ENCODE data around the gene DPT.

DPT gene

DNA sequence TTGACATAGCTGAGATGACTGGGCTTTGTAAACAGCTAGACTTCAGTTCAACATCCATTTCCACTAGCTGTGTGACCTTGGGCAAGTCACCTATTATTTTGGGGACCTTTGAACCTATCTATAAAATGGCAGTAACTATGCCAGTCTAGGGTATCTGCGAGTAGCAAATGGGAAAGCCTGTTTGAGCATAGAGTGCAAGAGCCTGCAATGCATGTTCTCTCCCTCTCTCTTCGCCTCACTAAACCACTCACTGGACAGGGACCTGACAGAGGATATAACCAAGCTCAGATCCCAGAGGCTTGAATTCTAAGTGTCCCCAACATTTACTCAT lies 39.7 kb downstream of the DPT start:
- TF ChIP-seq HDGF (IDR thresholded peaks at IDR 0.05; ENCODE audit: borderline replicate concordance) = no peak
- TF ChIP-seq TARDBP (IDR thresholded peaks at IDR 0.05) = no peak
- no peak for TF ChIP-seq FOXA1 (IDR thresholded peaks at IDR 0.05)
- no peak for TF ChIP-seq PKNOX1 (IDR thresholded peaks at IDR 0.05)
- TF ChIP-seq ARNT (IDR thresholded peaks at IDR 0.05) = no peak
- TF ChIP-seq LEF1 (IDR thresholded peaks at IDR 0.05; ENCODE audit: borderline replicate concordance) = no peak
- TF ChIP-seq SP1 (IDR thresholded peaks at IDR 0.05) = no peak
- no peak for TF ChIP-seq SUZ12 (IDR thresholded peaks at IDR 0.05)
- TF ChIP-seq NFRKB (IDR thresholded peaks at IDR 0.05) = no peak
- no peak for TF ChIP-seq FOXM1 (IDR thresholded peaks at IDR 0.05; ENCODE audit: borderline replicate concordance)
- POLR2A ChIA-PET = no interaction called here
- CTCF ChIA-PET = no interaction called here
- DNase-seq (ENCODE audit: extremely low spot score) = no peak

GRCh38 chr1:168688644-168689326 lies 40.2 kb downstream of the DPT start:
- ChIA-PET POLR2A (no interaction called here), CTCF (no interaction called here)
- peak; percentile 21 for DNase-seq (ENCODE audit: extremely low spot score)
- no peak for TF ChIP-seq ARNT (IDR thresholded peaks at IDR 0.05)
- TF ChIP-seq NFRKB (IDR thresholded peaks at IDR 0.05) = no peak
- TF ChIP-seq L3MBTL2 (conservative IDR thresholded peaks at IDR 0.05) = no peak
- no peak for TF ChIP-seq FOXM1 (IDR thresholded peaks at IDR 0.05; ENCODE audit: borderline replicate concordance)
- no peak for TF ChIP-seq SP1 (IDR thresholded peaks at IDR 0.05)
- TF ChIP-seq PKNOX1 (IDR thresholded peaks at IDR 0.05) = no peak
- TF ChIP-seq HDGF (IDR thresholded peaks at IDR 0.05; ENCODE audit: borderline replicate concordance) = no peak
- TF ChIP-seq ELF4 (IDR thresholded peaks at IDR 0.05) = no peak
- TF ChIP-seq FOXK2 (IDR thresholded peaks at IDR 0.05) = no peak
- no peak for TF ChIP-seq BHLHE40 (IDR thresholded peaks at IDR 0.05; ENCODE audit: borderline replicate concordance)
- no peak for TF ChIP-seq FOXA1 (IDR thresholded peaks at IDR 0.05)
- no peak for TF ChIP-seq LEF1 (IDR thresholded peaks at IDR 0.05; ENCODE audit: borderline replicate concordance)
- TF ChIP-seq CTBP1 (IDR thresholded peaks at IDR 0.05; ENCODE audit: borderline replicate concordance) = no peak

DNA sequence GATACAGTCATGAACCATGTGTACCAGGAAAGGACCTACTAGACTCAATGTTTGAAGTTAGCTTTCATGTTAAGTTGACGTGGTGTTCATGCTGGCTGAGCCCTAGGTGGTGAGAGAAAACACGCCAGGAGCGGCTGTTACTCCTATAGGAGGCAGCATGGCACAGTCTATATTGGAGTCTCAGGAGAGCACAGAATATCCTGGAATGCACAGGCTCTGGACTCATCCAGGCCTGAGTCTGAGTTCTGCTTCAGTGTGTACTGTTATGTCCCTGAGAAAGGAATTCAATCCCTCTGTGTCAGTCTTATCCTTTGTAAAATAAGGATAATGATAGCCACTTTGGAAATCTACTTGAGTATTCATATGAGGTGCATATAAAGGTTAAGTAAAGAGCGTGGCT lies 41.2 kb downstream of the DPT start:
- peak; percentile 56 for DNase-seq (ENCODE audit: extremely low spot score)
- CTCF ChIA-PET = no interaction called here
- POLR2A ChIA-PET = no interaction called here

DNA sequence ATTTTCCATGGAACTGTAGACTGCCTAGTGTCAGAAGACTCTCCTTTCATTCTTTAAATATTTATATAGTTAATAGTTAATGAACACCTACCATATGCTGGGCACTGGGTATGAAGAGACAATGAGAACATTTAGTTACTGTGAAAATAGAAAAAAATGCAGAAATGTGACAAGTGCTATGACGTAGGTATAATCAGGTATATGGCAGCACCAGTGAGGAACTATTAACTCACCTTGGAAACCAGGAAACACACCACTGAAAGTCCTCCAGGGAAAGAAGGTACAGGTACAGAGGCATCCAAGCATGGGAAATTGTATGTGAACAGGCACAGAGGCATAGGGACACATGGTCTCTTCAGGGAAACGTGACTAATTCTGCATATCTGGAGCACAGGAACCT lies 42.3 kb downstream of the DPT start:
- TF ChIP-seq PKNOX1 (IDR thresholded peaks at IDR 0.05) (no peak), FOXK2 (IDR thresholded peaks at IDR 0.05) (no peak), ZNF384 (IDR thresholded peaks at IDR 0.05) (no peak), LEF1 (IDR thresholded peaks at IDR 0.05; ENCODE audit: borderline replicate concordance) (no peak), CTBP1 (IDR thresholded peaks at IDR 0.05; ENCODE audit: borderline replicate concordance) (no peak), FOXA1 (IDR thresholded peaks at IDR 0.05) (no peak)
- POLR2A ChIA-PET = no interaction called here
- CTCF ChIA-PET = no interaction called here
- DNase-seq (ENCODE audit: extremely low spot score) = no peak

More for the DNA sequence above, 41.2 kb downstream of the DPT start:
- TF ChIP-seq HDGF (IDR thresholded peaks at IDR 0.05; ENCODE audit: borderline replicate concordance) (no peak), L3MBTL2 (conservative IDR thresholded peaks at IDR 0.05) (no peak), LEF1 (IDR thresholded peaks at IDR 0.05; ENCODE audit: borderline replicate concordance) (no peak), PKNOX1 (IDR thresholded peaks at IDR 0.05) (no peak), ELF4 (IDR thresholded peaks at IDR 0.05) (no peak), SP1 (IDR thresholded peaks at IDR 0.05) (no peak), BHLHE40 (IDR thresholded peaks at IDR 0.05; ENCODE audit: borderline replicate concordance) (no peak), TARDBP (IDR thresholded peaks at IDR 0.05) (no peak), CTBP1 (IDR thresholded peaks at IDR 0.05; ENCODE audit: borderline replicate concordance) (no peak), SUZ12 (IDR thresholded peaks at IDR 0.05) (no peak), FOXK2 (IDR thresholded peaks at IDR 0.05) (no peak)

- CTCF ChIA-PET = no interaction called here
- DNase-seq (ENCODE audit: extremely low spot score) = no peak
- POLR2A ChIA-PET = no interaction called here
These were observed 45.1 kb downstream of the DPT start for GRCh38 chr1:168683871-168684270.

More at GRCh38 chr1:168683871-168684270, 45.1 kb downstream of the DPT start:
- no peak for TF ChIP-seq L3MBTL2 (conservative IDR thresholded peaks at IDR 0.05)
- TF ChIP-seq SP1 (IDR thresholded peaks at IDR 0.05) = no peak
- TF ChIP-seq BHLHE40 (IDR thresholded peaks at IDR 0.05; ENCODE audit: borderline replicate concordance) = no peak
- TF ChIP-seq SUZ12 (IDR thresholded peaks at IDR 0.05) = no peak
- no peak for TF ChIP-seq TARDBP (IDR thresholded peaks at IDR 0.05)
- TF ChIP-seq FOXK2 (IDR thresholded peaks at IDR 0.05) = no peak
- TF ChIP-seq FOXA1 (IDR thresholded peaks at IDR 0.05) = no peak
- TF ChIP-seq LEF1 (IDR thresholded peaks at IDR 0.05; ENCODE audit: borderline replicate concordance) = no peak
- no peak for TF ChIP-seq NFRKB (IDR thresholded peaks at IDR 0.05)
- no peak for TF ChIP-seq ELF4 (IDR thresholded peaks at IDR 0.05)
- TF ChIP-seq PKNOX1 (IDR thresholded peaks at IDR 0.05) = no peak
- TF ChIP-seq HDGF (IDR thresholded peaks at IDR 0.05; ENCODE audit: borderline replicate concordance) = no peak
- TF ChIP-seq ZNF384 (IDR thresholded peaks at IDR 0.05) = no peak
- TF ChIP-seq ARNT (IDR thresholded peaks at IDR 0.05) = no peak
- no peak for TF ChIP-seq CTBP1 (IDR thresholded peaks at IDR 0.05; ENCODE audit: borderline replicate concordance)
- TF ChIP-seq FOXM1 (IDR thresholded peaks at IDR 0.05; ENCODE audit: borderline replicate concordance) = no peak

Data from HEK293T (cell line).